ENCODE measurements around the gene PTBP3.

PTBP3 gene

DNA sequence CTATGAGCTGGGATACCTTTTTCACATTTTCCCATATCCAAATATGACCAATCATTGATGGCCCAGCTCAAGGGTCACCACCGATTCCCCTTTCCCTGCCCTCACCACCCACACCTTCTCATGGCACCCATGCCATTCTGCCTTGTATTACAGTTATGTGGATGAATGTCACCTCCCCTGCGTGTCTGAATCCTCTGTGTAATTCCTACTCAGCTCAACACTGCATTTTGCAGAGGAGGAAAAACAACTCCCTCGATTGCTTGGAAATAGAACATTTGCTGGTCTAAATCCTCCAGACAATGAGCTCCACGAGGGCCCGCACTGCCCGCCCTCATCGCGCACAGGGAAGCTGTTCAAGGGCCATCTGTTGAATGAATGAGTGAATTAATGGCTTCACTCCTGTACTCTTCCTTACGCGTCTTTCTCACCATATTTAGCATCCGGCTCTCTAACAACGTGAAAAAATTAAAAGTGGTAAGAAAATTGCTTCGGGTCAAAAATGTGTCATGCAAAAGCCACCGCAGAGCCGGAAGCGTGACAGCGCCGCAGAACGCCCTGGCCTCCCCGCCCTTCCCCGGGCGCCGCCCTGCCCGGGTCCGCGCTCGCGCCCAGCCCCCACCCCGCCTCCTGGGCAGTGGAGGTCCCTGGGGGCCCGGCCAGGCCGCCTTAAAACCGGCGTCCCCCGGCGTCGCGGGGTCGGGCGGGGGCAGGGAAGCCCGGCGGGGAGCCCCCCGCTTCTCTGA, 159.0 kb downstream of the PTBP3 start (continued):
- TF ChIP-seq, protein P1, sequence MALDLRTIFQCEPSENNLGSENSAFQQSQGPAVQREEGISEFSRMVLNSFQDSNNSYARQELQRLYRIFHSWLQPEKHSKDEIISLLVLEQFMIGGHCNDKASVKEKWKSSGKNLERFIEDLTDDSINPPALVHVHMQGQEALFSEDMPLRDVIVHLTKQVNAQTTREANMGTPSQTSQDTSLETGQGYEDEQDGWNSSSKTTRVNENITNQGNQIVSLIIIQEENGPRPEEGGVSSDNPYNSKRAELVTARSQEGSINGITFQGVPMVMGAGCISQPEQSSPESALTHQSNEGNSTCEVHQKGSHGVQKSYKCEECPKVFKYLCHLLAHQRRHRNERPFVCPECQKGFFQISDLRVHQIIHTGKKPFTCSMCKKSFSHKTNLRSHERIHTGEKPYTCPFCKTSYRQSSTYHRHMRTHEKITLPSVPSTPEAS (tag by site-specific recombination; IDR thresholded peaks at IDR 0.05): no peak
- TF ChIP-seq GFI1B (tag by site-specific recombination; IDR thresholded peaks at IDR 0.05): no peak
- peak; percentile 94 for TF ChIP-seq ZNF24 (tag by site-specific recombination; IDR thresholded peaks at IDR 0.05)
- TF ChIP-seq SALL2 (tag by site-specific recombination; IDR thresholded peaks at IDR 0.05; ENCODE audit: borderline replicate concordance): no peak
- TF ChIP-seq ZSCAN30 (tag by site-specific recombination; IDR thresholded peaks at IDR 0.05): 0 out of 2 replicates have a peak, but pooled peaks have one; percentile 14
- TF ChIP-seq ZNF423 (tag by site-specific recombination; IDR thresholded peaks at IDR 0.05): 0 out of 2 replicates have a peak, but pooled peaks have one; percentile 19
- no peak for TF ChIP-seq ZNF404 (tag by site-specific recombination; IDR thresholded peaks at IDR 0.05)
- no peak for TF ChIP-seq ZNF366 (tag by site-specific recombination; conservative IDR thresholded peaks at IDR 0.05)
- no peak for TF ChIP-seq ZBTB1 (tag by site-specific recombination; IDR thresholded peaks at IDR 0.05)
- TF ChIP-seq ZNF623 (tag by site-specific recombination; IDR thresholded peaks at IDR 0.05): no peak
- TF ChIP-seq, protein P2, sequence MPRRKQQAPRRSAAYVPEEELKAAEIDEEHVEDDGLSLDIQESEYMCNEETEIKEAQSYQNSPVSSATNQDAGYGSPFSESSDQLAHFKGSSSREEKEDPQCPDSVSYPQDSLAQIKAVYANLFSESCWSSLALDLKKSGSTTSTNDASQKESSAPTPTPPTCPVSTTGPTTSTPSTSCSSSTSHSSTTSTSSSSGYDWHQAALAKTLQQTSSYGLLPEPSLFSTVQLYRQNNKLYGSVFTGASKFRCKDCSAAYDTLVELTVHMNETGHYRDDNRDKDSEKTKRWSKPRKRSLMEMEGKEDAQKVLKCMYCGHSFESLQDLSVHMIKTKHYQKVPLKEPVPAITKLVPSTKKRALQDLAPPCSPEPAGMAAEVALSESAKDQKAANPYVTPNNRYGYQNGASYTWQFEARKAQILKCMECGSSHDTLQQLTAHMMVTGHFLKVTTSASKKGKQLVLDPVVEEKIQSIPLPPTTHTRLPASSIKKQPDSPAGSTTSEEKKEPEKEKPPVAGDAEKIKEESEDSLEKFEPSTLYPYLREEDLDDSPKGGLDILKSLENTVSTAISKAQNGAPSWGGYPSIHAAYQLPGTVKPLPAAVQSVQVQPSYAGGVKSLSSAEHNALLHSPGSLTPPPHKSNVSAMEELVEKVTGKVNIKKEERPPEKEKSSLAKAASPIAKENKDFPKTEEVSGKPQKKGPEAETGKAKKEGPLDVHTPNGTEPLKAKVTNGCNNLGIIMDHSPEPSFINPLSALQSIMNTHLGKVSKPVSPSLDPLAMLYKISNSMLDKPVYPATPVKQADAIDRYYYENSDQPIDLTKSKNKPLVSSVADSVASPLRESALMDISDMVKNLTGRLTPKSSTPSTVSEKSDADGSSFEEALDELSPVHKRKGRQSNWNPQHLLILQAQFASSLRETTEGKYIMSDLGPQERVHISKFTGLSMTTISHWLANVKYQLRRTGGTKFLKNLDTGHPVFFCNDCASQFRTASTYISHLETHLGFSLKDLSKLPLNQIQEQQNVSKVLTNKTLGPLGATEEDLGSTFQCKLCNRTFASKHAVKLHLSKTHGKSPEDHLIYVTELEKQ (tag by site-specific recombination; IDR thresholded peaks at IDR 0.05; ENCODE audit: borderline replicate concordance): no peak
- no peak for TF ChIP-seq ZNF302 (tag by site-specific recombination; IDR thresholded peaks at IDR 0.05; ENCODE audit: low read depth)
- TF ChIP-seq, protein P3, sequence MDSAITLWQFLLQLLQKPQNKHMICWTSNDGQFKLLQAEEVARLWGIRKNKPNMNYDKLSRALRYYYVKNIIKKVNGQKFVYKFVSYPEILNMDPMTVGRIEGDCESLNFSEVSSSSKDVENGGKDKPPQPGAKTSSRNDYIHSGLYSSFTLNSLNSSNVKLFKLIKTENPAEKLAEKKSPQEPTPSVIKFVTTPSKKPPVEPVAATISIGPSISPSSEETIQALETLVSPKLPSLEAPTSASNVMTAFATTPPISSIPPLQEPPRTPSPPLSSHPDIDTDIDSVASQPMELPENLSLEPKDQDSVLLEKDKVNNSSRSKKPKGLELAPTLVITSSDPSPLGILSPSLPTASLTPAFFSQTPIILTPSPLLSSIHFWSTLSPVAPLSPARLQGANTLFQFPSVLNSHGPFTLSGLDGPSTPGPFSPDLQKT (IDR thresholded peaks at IDR 0.05; ENCODE audit: borderline replicate concordance, low read depth, low read length): no peak
- no peak for TF ChIP-seq GLIS2 (tag by site-specific recombination; IDR thresholded peaks at IDR 0.05)
- TF ChIP-seq ZNF837 (tag by site-specific recombination; IDR thresholded peaks at IDR 0.05): no peak
- TF ChIP-seq, protein P4, sequence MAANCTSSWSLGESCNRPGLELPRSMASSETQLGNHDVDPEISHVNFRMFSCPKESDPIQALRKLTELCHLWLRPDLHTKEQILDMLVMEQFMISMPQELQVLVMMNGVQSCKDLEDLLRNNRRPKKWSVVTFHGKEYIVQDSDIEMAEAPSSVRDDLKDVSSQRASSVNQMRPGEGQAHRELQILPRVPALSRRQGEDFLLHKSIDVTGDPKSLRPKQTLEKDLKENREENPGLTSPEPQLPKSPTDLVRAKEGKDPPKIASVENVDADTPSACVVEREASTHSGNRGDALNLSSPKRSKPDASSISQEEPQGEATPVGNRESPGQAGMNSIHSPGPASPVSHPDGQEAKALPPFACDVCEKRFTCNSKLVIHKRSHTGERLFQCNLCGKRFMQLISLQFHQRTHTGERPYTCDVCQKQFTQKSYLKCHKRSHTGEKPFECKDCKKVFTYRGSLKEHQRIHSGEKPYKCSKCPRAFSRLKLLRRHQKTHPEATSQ (tag by site-specific recombination; IDR thresholded peaks at IDR 0.05): no peak
- no peak for TF ChIP-seq ZSCAN16 (tag by site-specific recombination; IDR thresholded peaks at IDR 0.05)
- TF ChIP-seq ZBTB20 (tag by site-specific recombination; IDR thresholded peaks at IDR 0.05): 0 out of 2 replicates have a peak, but pooled peaks have one; percentile 44
- TF ChIP-seq, protein P5, sequence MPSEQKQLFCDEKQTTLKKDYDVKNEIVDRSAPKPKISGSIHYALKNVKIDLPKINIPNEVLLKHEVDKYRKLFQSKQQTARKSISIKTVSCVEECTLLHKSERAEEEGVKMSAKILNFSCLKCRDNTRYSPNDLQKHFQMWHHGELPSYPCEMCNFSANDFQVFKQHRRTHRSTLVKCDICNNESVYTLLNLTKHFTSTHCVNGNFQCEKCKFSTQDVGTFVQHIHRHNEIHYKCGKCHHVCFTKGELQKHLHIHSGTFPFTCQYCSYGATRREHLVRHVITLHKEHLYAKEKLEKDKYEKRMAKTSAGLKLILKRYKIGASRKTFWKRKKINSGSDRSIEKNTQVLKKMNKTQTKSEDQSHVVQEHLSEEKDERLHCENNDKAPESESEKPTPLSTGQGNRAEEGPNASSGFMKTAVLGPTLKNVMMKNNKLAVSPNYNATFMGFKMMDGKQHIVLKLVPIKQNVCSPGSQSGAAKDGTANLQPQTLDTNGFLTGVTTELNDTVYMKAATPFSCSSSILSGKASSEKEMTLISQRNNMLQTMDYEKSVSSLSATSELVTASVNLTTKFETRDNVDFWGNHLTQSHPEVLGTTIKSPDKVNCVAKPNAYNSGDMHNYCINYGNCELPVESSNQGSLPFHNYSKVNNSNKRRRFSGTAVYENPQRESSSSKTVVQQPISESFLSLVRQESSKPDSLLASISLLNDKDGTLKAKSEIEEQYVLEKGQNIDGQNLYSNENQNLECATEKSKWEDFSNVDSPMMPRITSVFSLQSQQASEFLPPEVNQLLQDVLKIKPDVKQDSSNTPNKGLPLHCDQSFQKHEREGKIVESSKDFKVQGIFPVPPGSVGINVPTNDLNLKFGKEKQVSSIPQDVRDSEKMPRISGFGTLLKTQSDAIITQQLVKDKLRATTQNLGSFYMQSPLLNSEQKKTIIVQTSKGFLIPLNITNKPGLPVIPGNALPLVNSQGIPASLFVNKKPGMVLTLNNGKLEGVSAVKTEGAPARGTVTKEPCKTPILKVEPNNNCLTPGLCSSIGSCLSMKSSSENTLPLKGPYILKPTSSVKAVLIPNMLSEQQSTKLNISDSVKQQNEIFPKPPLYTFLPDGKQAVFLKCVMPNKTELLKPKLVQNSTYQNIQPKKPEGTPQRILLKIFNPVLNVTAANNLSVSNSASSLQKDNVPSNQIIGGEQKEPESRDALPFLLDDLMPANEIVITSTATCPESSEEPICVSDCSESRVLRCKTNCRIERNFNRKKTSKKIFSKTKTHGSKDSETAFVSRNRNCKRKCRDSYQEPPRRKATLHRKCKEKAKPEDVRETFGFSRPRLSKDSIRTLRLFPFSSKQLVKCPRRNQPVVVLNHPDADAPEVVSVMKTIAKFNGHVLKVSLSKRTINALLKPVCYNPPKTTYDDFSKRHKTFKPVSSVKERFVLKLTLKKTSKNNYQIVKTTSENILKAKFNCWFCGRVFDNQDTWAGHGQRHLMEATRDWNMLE (tag by site-specific recombination; conservative IDR thresholded peaks at IDR 0.05; ENCODE audit: low read depth): no peak
- no peak for TF ChIP-seq ZIC2 (tag by site-specific recombination; IDR thresholded peaks at IDR 0.05)
- TF ChIP-seq ZNF549 (tag by site-specific recombination; IDR thresholded peaks at IDR 0.05): no peak
- TF ChIP-seq ZNF529 (tag by site-specific recombination; IDR thresholded peaks at IDR 0.05; ENCODE audit: insufficient replicate concordance): no peak
- TF ChIP-seq, protein P6, sequence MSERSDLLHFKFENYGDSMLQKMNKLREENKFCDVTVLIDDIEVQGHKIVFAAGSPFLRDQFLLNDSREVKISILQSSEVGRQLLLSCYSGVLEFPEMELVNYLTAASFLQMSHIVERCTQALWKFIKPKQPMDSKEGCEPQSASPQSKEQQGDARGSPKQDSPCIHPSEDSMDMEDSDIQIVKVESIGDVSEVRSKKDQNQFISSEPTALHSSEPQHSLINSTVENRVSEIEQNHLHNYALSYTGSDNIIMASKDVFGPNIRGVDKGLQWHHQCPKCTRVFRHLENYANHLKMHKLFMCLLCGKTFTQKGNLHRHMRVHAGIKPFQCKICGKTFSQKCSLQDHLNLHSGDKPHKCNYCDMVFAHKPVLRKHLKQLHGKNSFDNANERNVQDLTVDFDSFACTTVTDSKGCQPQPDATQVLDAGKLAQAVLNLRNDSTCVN (tag by site-specific recombination; optimal IDR thresholded peaks at IDR 0.05): no peak
- no peak for TF ChIP-seq ZNF654 (tag by site-specific recombination; IDR thresholded peaks at IDR 0.05; ENCODE audit: low read depth)
- TF ChIP-seq, protein P7, sequence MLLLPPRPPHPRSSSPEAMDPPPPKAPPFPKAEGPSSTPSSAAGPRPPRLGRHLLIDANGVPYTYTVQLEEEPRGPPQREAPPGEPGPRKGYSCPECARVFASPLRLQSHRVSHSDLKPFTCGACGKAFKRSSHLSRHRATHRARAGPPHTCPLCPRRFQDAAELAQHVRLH (tag by site-specific recombination; IDR thresholded peaks at IDR 0.05): no peak
- TF ChIP-seq IKZF3 (tag by site-specific recombination; IDR thresholded peaks at IDR 0.05): no peak
